HG03196 (cell line): ENCODE data around the gene ZNF383.
"Not testable (repeated sequence)": the region's sequence is repeated elsewhere in the genome, so short reads cannot be mapped to it uniquely, and the experiment has no call there.

ENCODE experiments used
- ATAC-seq: cut with Tn5 transposase; IDR thresholded peaks from one replicate; pipeline ENCODE4 v1.9.1; 2021; ENCODE audit not compliant: unreplicated experiment

The ZNF383 gene

GRCh38 chr19:37292998-37293939, 75.3 kb downstream of the ZNF383 start:
- ATAC-seq: not testable (repeated sequence)

DNA sequence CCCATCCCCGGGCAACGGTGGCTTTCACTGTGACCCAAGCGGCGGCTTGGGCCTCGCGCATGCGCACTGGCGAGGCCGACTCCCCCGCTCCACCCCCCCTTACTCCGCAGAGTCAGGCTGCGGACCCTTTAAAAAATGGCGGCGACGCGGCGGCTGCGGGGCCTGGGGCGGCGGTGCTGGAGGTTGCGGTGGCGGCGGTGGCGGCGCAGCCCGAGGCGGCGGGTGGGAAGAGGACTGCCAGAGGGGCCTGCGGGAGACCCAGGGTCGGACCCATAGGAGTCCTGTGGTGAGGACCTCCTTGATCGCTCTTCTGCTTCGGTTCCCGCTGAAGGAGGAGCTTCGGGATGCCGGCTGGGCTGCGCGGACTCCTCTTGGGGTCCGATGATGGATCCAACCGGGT, 76.2 kb downstream of the ZNF383 start:
- not testable (repeated sequence) for ATAC-seq
